Stimulated activated CD4-positive, alpha-beta T cell treated with anti-CD3 and anti-CD28 coated beads, Interleukin-12 subunit alpha, Interleukin-12 subunit beta, amount 100 ng/mL, for 4 hours (primary cell): ENCODE results near the gene GDF10.
A peak's percentile ranks its signal among the peaks of the same experiment; 100 is the strongest.

ENCODE experiments used
- DNase-seq: peaks from one replicate; pipeline ENCODE4 v3.0.0-alpha.2; 2020

GDF10 gene

GRCh38 chr10:47294501-47294900 lies 5.5 kb upstream of the GDF10 start:
- no peak for DNase-seq

GRCh38 chr10:47295411-47295810 lies 4.6 kb upstream of the GDF10 start:
- no peak for DNase-seq

- no peak for DNase-seq
Measured at GRCh38 chr10:47296156-47296894, 3.7 kb upstream of the GDF10 start.

GRCh38 chr10:47296941-47297340 lies 3.1 kb upstream of the GDF10 start:
- DNase-seq = no peak

GRCh38 chr10:47297866-47298540 lies 2.0 kb upstream of the GDF10 start:
- DNase-seq = no peak

- DNase-seq = no peak
Measured at GRCh38 chr10:47298715-47299114, 1.3 kb upstream of the GDF10 start.

GRCh38 chr10:47300429-47300931 lies 483 bp downstream of the GDF10 start:
- DNase-seq = no peak

GRCh38 chr10:47301833-47302232 lies 1.8 kb downstream of the GDF10 start:
- no peak for DNase-seq

GRCh38 chr10:47303105-47303504 lies 3.1 kb downstream of the GDF10 start:
- no peak for DNase-seq

- no peak for DNase-seq
Measured at GRCh38 chr10:47303866-47304265, 3.9 kb downstream of the GDF10 start.

GRCh38 chr10:47305566-47305965 lies 5.6 kb downstream of the GDF10 start:
- no peak for DNase-seq

GRCh38 chr10:47306387-47307210 lies 6.6 kb downstream of the GDF10 start:
- no peak for DNase-seq

- no peak for DNase-seq
Measured at GRCh38 chr10:47307381-47307780, 7.4 kb downstream of the GDF10 start.

- no peak for DNase-seq
Measured at GRCh38 chr10:47308775-47309174, 8.8 kb downstream of the GDF10 start.

- no peak for DNase-seq
Measured at GRCh38 chr10:47309408-47310089, 9.6 kb downstream of the GDF10 start.

GRCh38 chr10:47310090-47310505 lies 10.1 kb downstream of the GDF10 start:
- DNase-seq = no peak

- no peak for DNase-seq
Measured at GRCh38 chr10:47311193-47311931, 11.4 kb downstream of the GDF10 start.

GRCh38 chr10:47311932-47312662 lies 12.1 kb downstream of the GDF10 start:
- peak; percentile 86 for DNase-seq

GRCh38 chr10:47312663-47312995 lies 12.6 kb downstream of the GDF10 start:
- DNase-seq = no peak

- DNase-seq = no peak
Measured at GRCh38 chr10:47314416-47314970, 14.5 kb downstream of the GDF10 start.

- no peak for DNase-seq
Measured at GRCh38 chr10:47315421-47315820, 15.4 kb downstream of the GDF10 start.
